DOHH2 (cell line): ENCODE measurements around the gene SMCO4.

Experiments used
- EZH2phosphoT487 ChIP-seq: fragments of 200-600 bp; sonication (generic); IDR thresholded peaks from 2 replicates; pipeline ENCODE4 v1.6.1; 2017; ENCODE audit warnings: borderline replicate concordance, mild to moderate bottlenecking, antibody characterized with exemption, low read length, moderate library complexity, mixed read lengths
- TF ChIP-seq, protein P1 (sequence below): fragments of 200-600 bp; sonication (generic); IDR thresholded peaks from one replicate; pipeline ENCODE4 v1.5.1; 2014; ENCODE audit warnings: antibody characterized with exemption, mild to moderate bottlenecking, low read depth, low read length; ENCODE audit not compliant: poor library complexity, severe bottlenecking

- TF ChIP-seq, protein P1, sequence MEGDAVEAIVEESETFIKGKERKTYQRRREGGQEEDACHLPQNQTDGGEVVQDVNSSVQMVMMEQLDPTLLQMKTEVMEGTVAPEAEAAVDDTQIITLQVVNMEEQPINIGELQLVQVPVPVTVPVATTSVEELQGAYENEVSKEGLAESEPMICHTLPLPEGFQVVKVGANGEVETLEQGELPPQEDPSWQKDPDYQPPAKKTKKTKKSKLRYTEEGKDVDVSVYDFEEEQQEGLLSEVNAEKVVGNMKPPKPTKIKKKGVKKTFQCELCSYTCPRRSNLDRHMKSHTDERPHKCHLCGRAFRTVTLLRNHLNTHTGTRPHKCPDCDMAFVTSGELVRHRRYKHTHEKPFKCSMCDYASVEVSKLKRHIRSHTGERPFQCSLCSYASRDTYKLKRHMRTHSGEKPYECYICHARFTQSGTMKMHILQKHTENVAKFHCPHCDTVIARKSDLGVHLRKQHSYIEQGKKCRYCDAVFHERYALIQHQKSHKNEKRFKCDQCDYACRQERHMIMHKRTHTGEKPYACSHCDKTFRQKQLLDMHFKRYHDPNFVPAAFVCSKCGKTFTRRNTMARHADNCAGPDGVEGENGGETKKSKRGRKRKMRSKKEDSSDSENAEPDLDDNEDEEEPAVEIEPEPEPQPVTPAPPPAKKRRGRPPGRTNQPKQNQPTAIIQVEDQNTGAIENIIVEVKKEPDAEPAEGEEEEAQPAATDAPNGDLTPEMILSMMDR = no peak
- TF ChIP-seq EZH2phosphoT487 = no peak
Observed at GRCh38 chr11:93510196-93510873, 32.9 kb downstream of the SMCO4 start.
